ENCODE measurements around the gene RNF144B. TPM values are rescaled to one million over a fixed set of nuclear protein-coding genes. Genes with fewer than 3 reads are reported as not detected.

Gene RNF144B
- total and polyA plus RNA-seq, 2 of the 8 experiments (the other 6 are each of a cell fraction or from before 2014, with no cell fraction given), result 1.8 to 11.2 TPM

DNA sequence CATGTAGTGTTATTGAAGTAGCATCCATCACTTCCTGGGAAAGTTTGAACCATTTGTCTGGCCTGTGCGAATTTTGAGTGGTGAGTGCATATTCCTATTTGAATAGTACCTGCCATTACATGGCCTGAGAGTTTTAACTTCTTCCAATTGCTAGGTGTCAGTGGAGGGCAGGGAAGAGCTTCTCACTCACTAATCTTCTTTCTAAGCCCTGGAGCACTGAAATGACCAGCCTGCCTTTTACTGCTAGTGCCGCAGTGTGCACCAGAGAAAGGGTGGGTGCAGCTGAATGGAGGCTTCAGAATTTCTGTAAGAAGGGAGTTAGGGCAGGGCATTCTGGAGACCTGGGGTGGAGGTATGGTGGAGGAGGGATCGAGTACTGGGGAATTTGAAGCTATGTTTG lies 45.5 kb downstream of the RNF144B start:
- 92% methylated on average over 3 of the region's 3 CpGs; no CpG with 5 or more reads in 1 of the 2 experiments for WGBS, 2 experiments (ENCODE audit: extremely low coverage in 1 of 2, insufficient coverage in 1 of 2, insufficient read length in 1 of 2, insufficient replicate concordance in 2 of 2, low coverage in 1 of 2, low lambda C conversion rate in 2 of 2, missing lambda C conversion rate in 1 of 2)
- Histone ChIP-seq H2BK120ac (replicated peaks; ENCODE audit: low read depth, low read length) (no peak overlapping the region), H3K23me2 (ENCODE audit: low read depth, low read length) (no peaks in the 10 kb centered on the region), H4K20me1 (replicated peaks in 1 of 2; ENCODE audit: control insufficient read depth in 1 of 2, insufficient read depth in 2 of 2, low read length in 2 of 2) (no peaks in the 10 kb centered on the region), H3K27ac (ENCODE audit: low read depth, low read length) (no peak overlapping the region), H3K23ac (ENCODE audit: insufficient read length) (no peak overlapping the region), H3K27me3 (replicated peaks in 1 of 4; ENCODE audit: control insufficient read depth in 3 of 4, extremely low read depth in 1 of 4, insufficient read depth in 3 of 4, low read length in 3 of 4) (no peaks in the 10 kb centered on the region), H3K36me3 (ENCODE audit: control insufficient read depth in 2 of 4, insufficient read depth in 4 of 4, low read length in 3 of 4) (no peaks in the 10 kb centered on the region), H2BK15ac (ENCODE audit: low read length) (no peak overlapping the region), H2BK12ac (ENCODE audit: low read depth, low read length) (no peak overlapping the region), H3K4ac (replicated peaks; ENCODE audit: insufficient read length, low read depth, low read length) (no peak overlapping the region), H3K18ac (ENCODE audit: extremely low read depth, low read length) (no peak overlapping the region), H3K4me1 (replicated peaks in 1 of 4; ENCODE audit: control insufficient read depth in 3 of 4, insufficient read depth in 4 of 4, low read length in 3 of 4) (peaks cover 0 to 3% (median 0%) of the 10 kb centered on the region in 4 experiments; a peak in 1 of 7 replicates), H3K9ac (replicated peaks in 1 of 4; ENCODE audit: extremely low read depth in 1 of 4, low read depth in 3 of 4, low read length in 3 of 4) (no peak overlapping the region), H3K9me3 (ENCODE audit: insufficient read depth in 2 of 2, low read depth in 1 of 2, low read length in 1 of 2) (no peaks in the 10 kb centered on the region), H3K79me1 (ENCODE audit: low read depth, low read length) (no peaks in the 10 kb centered on the region), H3K4me3 (ENCODE audit: extremely low read depth in 1 of 4, insufficient read depth in 2 of 4, low read depth in 3 of 4, low read length in 4 of 4) (no peak overlapping the region), H3K4me2 (ENCODE audit: insufficient read depth in 1 of 2, low read depth in 2 of 2, low read length in 2 of 2) (no peak overlapping the region), H4K8ac (ENCODE audit: extremely low read depth, insufficient read depth, low read length) (no peak overlapping the region), H4K5ac (ENCODE audit: insufficient read length, low read depth, low read length) (no peak overlapping the region), H3K14ac (ENCODE audit: insufficient read length) (no peak overlapping the region), H2AK5ac (ENCODE audit: low read depth, low read length) (no peak overlapping the region), H3K56ac (replicated peaks; ENCODE audit: insufficient read length, low read depth, low read length) (no peak overlapping the region), H2BK20ac (ENCODE audit: low read length) (no peak overlapping the region), H2AFZ (ENCODE audit: low read length) (no peak overlapping the region), H3K79me2 (ENCODE audit: control insufficient read depth in 1 of 2, insufficient read depth in 2 of 2, low read length in 2 of 2) (no peaks in the 10 kb centered on the region), H4K91ac (replicated peaks; ENCODE audit: insufficient read length, low read length) (no peak overlapping the region), H2BK5ac (ENCODE audit: low read depth, low read length) (no peak overlapping the region)
- ChIA-PET POLR2A (ENCODE audit: partially characterized antibody) (no interaction called here), CTCF (ENCODE audit: partially characterized antibody) (interaction anchor here (1.0 kb wide), 1 partner anchor 81 kb away, joined by 3 read pairs; no protein-coding TSS in a partner anchor)
- FAIRE-seq, result no peak
- TF ChIP-seq KDM4A (IDR thresholded peaks at IDR 0.05; ENCODE audit: low read depth, low read length, severe bottlenecking) (no peak), NRF1 (IDR thresholded peaks at IDR 0.05; ENCODE audit: low read depth, low read length) (no peak)
- no peak for DNase-seq (ENCODE audit: low read depth in 1 of 2, low spot score in 2 of 2)

All from H1 (cell line).